Neural cell (in vitro differentiated cells): Measurements from ENCODE around the gene DOCK10. TPM values are rescaled to one million over a fixed set of nuclear protein-coding genes. Genes with fewer than 3 reads are reported as not detected.

ENCODE experiments used
- H2AFZ ChIP-seq: fragments of 200-600, 300-800 bp; sonication (generic), shearing (Covaris generic); 2 replicates; pipeline ENCODE4 v1.6.0; 2014; ENCODE audit warnings: low read depth, mild to moderate bottlenecking, antibody characterized with exemption, low read length, moderate library complexity
- H3F3A ChIP-seq: fragments of 200-600 bp; shearing (Covaris generic); 2 replicates; pipeline ENCODE4 v1.6.1; 2016; ENCODE audit warnings: mild to moderate bottlenecking, moderate library complexity, mixed read lengths, antibody characterized with exemption, low read length; ENCODE audit not compliant: insufficient read depth, poor library complexity, severe bottlenecking
- H3K27ac ChIP-seq: fragments of 200-600, 300-800 bp; sonication (generic), shearing (Covaris generic); 2 replicates; pipeline ENCODE4 v1.5.1; 2014; ENCODE audit warnings: mild to moderate bottlenecking, low read length, moderate library complexity
- H3K27me3 ChIP-seq: fragments of 300-800, 200-600 bp; sonication (generic), shearing (Covaris generic); 2 replicates; pipeline ENCODE4 v1.6.0; 2014; ENCODE audit warnings: mild to moderate bottlenecking, low read depth, low read length, moderate library complexity; ENCODE audit not compliant: insufficient read depth
- H3K36me3 ChIP-seq: fragments of 300-800, 200-600 bp; sonication (generic), shearing (Covaris generic); 2 replicates; pipeline ENCODE4 v1.5.1; 2014; ENCODE audit warnings: mild to moderate bottlenecking, antibody characterized with exemption, low read length, moderate library complexity; ENCODE audit not compliant: insufficient read depth
- H3K4me2 ChIP-seq: fragments of 300-800, 200-600 bp; sonication (generic), shearing (Covaris generic); 2 replicates; pipeline ENCODE4 v1.6.0; 2014; ENCODE audit warnings: mild to moderate bottlenecking, low read length
- H3K4me3 ChIP-seq: fragments of 300-800, 200-600 bp; sonication (generic), shearing (Covaris generic); 2 replicates; pipeline ENCODE4 v1.5.1; 2014; ENCODE audit warnings: mild to moderate bottlenecking, low read length, moderate library complexity
- H3K79me2 ChIP-seq: fragments of 200-600 bp; shearing (Covaris generic); replicated peaks from 2 replicates; pipeline ENCODE4 v1.6.0; 2014; ENCODE audit warnings: mild to moderate bottlenecking, low read length, moderate library complexity; ENCODE audit not compliant: insufficient read depth
- H3K9ac ChIP-seq: fragments of 300-800, 200-600 bp; sonication (generic), shearing (Covaris generic); 2 replicates; pipeline ENCODE4 v1.6.1; 2016; ENCODE audit warnings: mild to moderate bottlenecking, low read length, mixed read lengths
- H3K9me2 ChIP-seq: fragments of 200-600 bp; shearing (Covaris generic); 2 replicates; pipeline ENCODE4 v1.6.1; 2016; ENCODE audit warnings: mild to moderate bottlenecking, low read length, mixed read lengths; ENCODE audit not compliant: insufficient read depth
- H3K9me3 ChIP-seq: fragments of 200-600, 300-800 bp; sonication (generic), shearing (Covaris generic); 2 replicates; pipeline ENCODE4 v1.6.1; 2016; ENCODE audit warnings: mild to moderate bottlenecking, mixed run types, low read length, moderate library complexity, mixed read lengths
- H4K20me1 ChIP-seq: fragments of 200-600 bp; shearing (Covaris generic); 2 replicates; pipeline ENCODE4 v1.6.1; 2016; ENCODE audit warnings: mild to moderate bottlenecking, mixed run types; ENCODE audit not compliant: insufficient read depth
- CTCF ChIP-seq: fragments of 450-650 bp; IDR thresholded peaks from 2 replicates; pipeline ENCODE4 v1.5.1; 2014; ENCODE audit warnings: antibody characterized with exemption, mild to moderate bottlenecking, moderate library complexity; ENCODE audit not compliant: poor library complexity, severe bottlenecking
- EP300 ChIP-seq: fragments of 450-650 bp; conservative IDR thresholded peaks from 2 replicates; pipeline ENCODE4 v1.6.1; 2014; ENCODE audit warnings: antibody characterized with exemption, mild to moderate bottlenecking, moderate library complexity; ENCODE audit not compliant: poor library complexity, severe bottlenecking
- EZH2 ChIP-seq: fragments of 200-600, 300-800 bp; shearing (Covaris generic), sonication (generic); IDR thresholded peaks from 2 replicates; pipeline ENCODE4 v1.6.1; 2014; ENCODE audit warnings: antibody characterized with exemption, low read length, borderline replicate concordance, mild to moderate bottlenecking; ENCODE audit not compliant: insufficient read depth, poor library complexity, severe bottlenecking
- MXI1 ChIP-seq: fragments of 450-650 bp; conservative IDR thresholded peaks from 2 replicates; pipeline ENCODE4 v1.6.1; 2014; ENCODE audit warnings: antibody characterized with exemption, mild to moderate bottlenecking; ENCODE audit not compliant: poor library complexity, severe bottlenecking
- POLR2AphosphoS5 ChIP-seq: IDR thresholded peaks from 2 replicates; pipeline ENCODE4 v1.6.1; 2012
- RAD21 ChIP-seq: fragments of 450-650 bp; conservative IDR thresholded peaks from 2 replicates; pipeline ENCODE4 v1.6.1; 2014; ENCODE audit warnings: antibody characterized with exemption, mild to moderate bottlenecking, moderate library complexity
- SMC3 ChIP-seq: fragments of 450-650 bp; conservative IDR thresholded peaks from 2 replicates; pipeline ENCODE4 v1.6.1; 2014; ENCODE audit warnings: antibody characterized with exemption, mild to moderate bottlenecking, moderate library complexity; ENCODE audit not compliant: poor library complexity
- TAF1 ChIP-seq: IDR thresholded peaks from 2 replicates; pipeline ENCODE4 v1.6.1; 2012; ENCODE audit warnings: low read depth
- polyA plus RNA-seq: library from polyadenylated mRNA; depleted of rRNA; stranded (reverse); fragments of >200 nt; gene quantifications from 2 replicates; pipeline ENCODE4 v1.2.3, GENCODE V29; 2014
- TF ChIP-seq, protein P1 (sequence below): IDR thresholded peaks from 2 replicates; pipeline ENCODE4 v1.6.1; 2012; ENCODE audit warnings: borderline replicate concordance

DOCK10 gene
- polyA plus RNA-seq, 1 donor from 2014 or later, result 0.37 TPM

DNA sequence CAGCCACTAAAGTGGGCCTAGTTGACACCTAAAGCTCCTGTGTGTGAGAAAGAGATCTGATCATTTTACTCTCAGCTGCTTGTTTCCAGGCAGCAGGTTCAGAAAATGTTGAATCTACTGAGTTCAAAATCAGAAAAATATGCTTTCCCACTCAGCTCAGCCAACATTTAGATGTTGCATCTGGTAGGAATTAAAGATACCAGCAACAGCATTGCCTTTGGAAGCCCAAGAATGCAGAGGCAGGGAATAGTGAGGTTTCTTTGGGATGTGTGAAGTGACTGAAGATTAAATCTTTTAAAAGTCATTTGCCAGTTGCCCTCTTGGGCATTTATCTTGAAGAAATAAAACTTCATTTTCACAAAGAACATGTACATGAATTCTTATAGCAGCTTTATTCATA is 33.9 kb upstream of the DOCK10 start:
- H3K4me3 ChIP-seq, result no peak overlapping the region

GRCh38 chr2:225074919-225075681 is 32.8 kb upstream of the DOCK10 start:
- Histone ChIP-seq H3K9me3 (no peaks in the 10 kb centered on the region), H3K36me3 (no peaks in the 10 kb centered on the region), H4K20me1 (no peaks in the 10 kb centered on the region), H3F3A (no peaks in the 10 kb centered on the region), H3K27me3 (no peaks in the 10 kb centered on the region), H2AFZ (no peak overlapping the region), H3K9ac (no peak overlapping the region), H3K79me2 (no peaks in the 10 kb centered on the region), H3K4me2 (no peak overlapping the region), H3K27ac (no peak overlapping the region), H3K9me2 (no peaks in the 10 kb centered on the region), H3K4me3 (no peak overlapping the region)
- no peak for TF ChIP-seq RAD21

More for the DNA sequence above, 33.9 kb upstream of the DOCK10 start:
- Histone ChIP-seq H3K27me3 (no peaks in the 10 kb centered on the region), H4K20me1 (no peaks in the 10 kb centered on the region), H3F3A (no peaks in the 10 kb centered on the region), H3K9ac (no peak overlapping the region), H2AFZ (no peak overlapping the region), H3K27ac (no peak overlapping the region), H3K9me3 (no peaks in the 10 kb centered on the region), H3K79me2 (no peaks in the 10 kb centered on the region), H3K9me2 (no peaks in the 10 kb centered on the region), H3K36me3 (no peaks in the 10 kb centered on the region), H3K4me2 (no peak overlapping the region)
- TF ChIP-seq RAD21, result no peak
- TF ChIP-seq SMC3, result no peak
- TF ChIP-seq, protein P1, sequence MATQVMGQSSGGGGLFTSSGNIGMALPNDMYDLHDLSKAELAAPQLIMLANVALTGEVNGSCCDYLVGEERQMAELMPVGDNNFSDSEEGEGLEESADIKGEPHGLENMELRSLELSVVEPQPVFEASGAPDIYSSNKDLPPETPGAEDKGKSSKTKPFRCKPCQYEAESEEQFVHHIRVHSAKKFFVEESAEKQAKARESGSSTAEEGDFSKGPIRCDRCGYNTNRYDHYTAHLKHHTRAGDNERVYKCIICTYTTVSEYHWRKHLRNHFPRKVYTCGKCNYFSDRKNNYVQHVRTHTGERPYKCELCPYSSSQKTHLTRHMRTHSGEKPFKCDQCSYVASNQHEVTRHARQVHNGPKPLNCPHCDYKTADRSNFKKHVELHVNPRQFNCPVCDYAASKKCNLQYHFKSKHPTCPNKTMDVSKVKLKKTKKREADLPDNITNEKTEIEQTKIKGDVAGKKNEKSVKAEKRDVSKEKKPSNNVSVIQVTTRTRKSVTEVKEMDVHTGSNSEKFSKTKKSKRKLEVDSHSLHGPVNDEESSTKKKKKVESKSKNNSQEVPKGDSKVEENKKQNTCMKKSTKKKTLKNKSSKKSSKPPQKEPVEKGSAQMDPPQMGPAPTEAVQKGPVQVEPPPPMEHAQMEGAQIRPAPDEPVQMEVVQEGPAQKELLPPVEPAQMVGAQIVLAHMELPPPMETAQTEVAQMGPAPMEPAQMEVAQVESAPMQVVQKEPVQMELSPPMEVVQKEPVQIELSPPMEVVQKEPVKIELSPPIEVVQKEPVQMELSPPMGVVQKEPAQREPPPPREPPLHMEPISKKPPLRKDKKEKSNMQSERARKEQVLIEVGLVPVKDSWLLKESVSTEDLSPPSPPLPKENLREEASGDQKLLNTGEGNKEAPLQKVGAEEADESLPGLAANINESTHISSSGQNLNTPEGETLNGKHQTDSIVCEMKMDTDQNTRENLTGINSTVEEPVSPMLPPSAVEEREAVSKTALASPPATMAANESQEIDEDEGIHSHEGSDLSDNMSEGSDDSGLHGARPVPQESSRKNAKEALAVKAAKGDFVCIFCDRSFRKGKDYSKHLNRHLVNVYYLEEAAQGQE, result no peak
- no peak for TF ChIP-seq CTCF
- no peak for TF ChIP-seq POLR2AphosphoS5
- TF ChIP-seq TAF1, result no peak
- TF ChIP-seq EZH2, result no peak
- TF ChIP-seq EP300, result no peak
- TF ChIP-seq MXI1, result no peak
